ENCODE measurements around the gene PLEKHA1.

Gene PLEKHA1

GRCh38 chr10:122374237-122374858 lies at the start of gene PLEKHA1:
Gene PLEKHA1, plus strand, starts transcription at chr10:122374708. Its CDS starts 18,493 bp downstream, at chr10:122393201.
- DNase-seq (ENCODE audit: low spot score) = peak; percentile 93

GRCh38 chr10:122325235-122325634 lies 49.3 kb upstream of the PLEKHA1 start:
- DNase-seq (ENCODE audit: low spot score) = no peak

- DNase-seq (ENCODE audit: low spot score) = no peak
Measured at GRCh38 chr10:122326385-122326784, 48.1 kb upstream of the PLEKHA1 start.

GRCh38 chr10:122326806-122327205 lies 47.7 kb upstream of the PLEKHA1 start:
- no peak for DNase-seq (ENCODE audit: low spot score)

- DNase-seq (ENCODE audit: low spot score) = no peak
Measured at GRCh38 chr10:122327237-122328206, 47.0 kb upstream of the PLEKHA1 start.

- no peak for DNase-seq (ENCODE audit: low spot score)
Measured at GRCh38 chr10:122328676-122329075, 45.8 kb upstream of the PLEKHA1 start.

GRCh38 chr10:122329416-122329815 lies 45.1 kb upstream of the PLEKHA1 start:
- DNase-seq (ENCODE audit: low spot score) = no peak

- no peak for DNase-seq (ENCODE audit: low spot score)
Measured at GRCh38 chr10:122331100-122331499, 43.4 kb upstream of the PLEKHA1 start.

- DNase-seq (ENCODE audit: low spot score) = no peak
Measured at GRCh38 chr10:122331615-122332446, 42.7 kb upstream of the PLEKHA1 start.

GRCh38 chr10:122333037-122333436 lies 41.5 kb upstream of the PLEKHA1 start:
- DNase-seq (ENCODE audit: low spot score) = peak; percentile 47

- no peak for DNase-seq (ENCODE audit: low spot score)
Measured at GRCh38 chr10:122336332-122336731, 38.2 kb upstream of the PLEKHA1 start.

- no peak for DNase-seq (ENCODE audit: low spot score)
Measured at GRCh38 chr10:122336961-122337360, 37.5 kb upstream of the PLEKHA1 start.

GRCh38 chr10:122338609-122339441 lies 35.7 kb upstream of the PLEKHA1 start:
- no peak for DNase-seq (ENCODE audit: low spot score)

- no peak for DNase-seq (ENCODE audit: low spot score)
Measured at GRCh38 chr10:122341141-122341810, 33.2 kb upstream of the PLEKHA1 start.

- DNase-seq (ENCODE audit: low spot score) = peak; percentile 64
Measured at GRCh38 chr10:122342293-122343134, 32.0 kb upstream of the PLEKHA1 start.

- DNase-seq (ENCODE audit: low spot score) = no peak
Measured at GRCh38 chr10:122343135-122343800, 31.2 kb upstream of the PLEKHA1 start.

- no peak for DNase-seq (ENCODE audit: low spot score)
Measured at GRCh38 chr10:122343936-122344335, 30.6 kb upstream of the PLEKHA1 start.

- DNase-seq (ENCODE audit: low spot score) = peak; percentile 52
Measured at GRCh38 chr10:122344741-122345258, 29.7 kb upstream of the PLEKHA1 start.

GRCh38 chr10:122346326-122346950 lies 28.1 kb upstream of the PLEKHA1 start:
- DNase-seq (ENCODE audit: low spot score) = no peak
